HG03575 (cell line): ENCODE measurements around the gene PAIP2B.

Experiments used
- ATAC-seq: cut with Tn5 transposase; IDR thresholded peaks from one replicate; pipeline ENCODE4 v1.9.1; 2021; ENCODE audit not compliant: unreplicated experiment, insufficient number of reproducible peaks, low FRiP score; ENCODE audit errors: extremely low read depth

PAIP2B gene

GRCh38 chr2:71157124-71157793, 69.6 kb downstream of the PAIP2B start:
- no peak for ATAC-seq

- no peak for ATAC-seq
Observed at GRCh38 chr2:71156573-71156972, 70.3 kb downstream of the PAIP2B start.

GRCh38 chr2:71155846-71156245, 71.1 kb downstream of the PAIP2B start:
- ATAC-seq, result no peak

- no peak for ATAC-seq
Observed at GRCh38 chr2:71154798-71155197, 72.1 kb downstream of the PAIP2B start.

- no peak for ATAC-seq
Observed at GRCh38 chr2:71154279-71154678, 72.6 kb downstream of the PAIP2B start.

- ATAC-seq, result no peak
Observed at GRCh38 chr2:71153585-71154224, 73.2 kb downstream of the PAIP2B start.

GRCh38 chr2:71151620-71152019, 75.3 kb downstream of the PAIP2B start:
- ATAC-seq, result no peak

- ATAC-seq, result no peak
Observed at GRCh38 chr2:71150082-71150816, 76.7 kb downstream of the PAIP2B start.

GRCh38 chr2:71148506-71149063, 78.3 kb downstream of the PAIP2B start:
- no peak for ATAC-seq

GRCh38 chr2:71143782-71144181, 83.1 kb downstream of the PAIP2B start:
- ATAC-seq, result no peak

- ATAC-seq, result no peak
Observed at GRCh38 chr2:71136174-71136573, 90.7 kb downstream of the PAIP2B start.

GRCh38 chr2:71133603-71134002, 93.3 kb downstream of the PAIP2B start:
- ATAC-seq, result no peak
